IMR-90 (cell line): ENCODE results near the gene TSHZ3. TPM values are rescaled to one million over a fixed set of nuclear protein-coding genes. Genes with fewer than 3 reads are reported as not detected.

Experiments
- ATAC-seq: fragments of 200-7000 bp; cut with Tn5 transposase; 2 replicates; pipeline ENCODE4 v1.9.1; 2020; ENCODE audit warnings: low read depth, mild to moderate bottlenecking, moderate library complexity
- BruUV-seq: library from RNA; stranded (reverse); fragments of 400-500 nt; replicated peaks from 2 replicates; lab custom pipeline; 2021; lab: Mats Ljungman, UMichigan
- CTCF ChIA-PET: fragments of 300-600 bp; formaldehyde crosslinking; extraction: SDS; loops from one replicate; lab custom pipeline; 2021; ENCODE audit warnings: antibody characterized with exemption; lab: Yijun Ruan, JAX
- POLR2A ChIA-PET: fragments of 300-600 bp; sonication (Branson Sonifier 250); formaldehyde crosslinking; loops from one replicate; lab custom pipeline; 2022; ENCODE audit warnings: antibody characterized with exemption; ENCODE audit not compliant: unreplicated experiment; lab: Charles Lee
- DNase-seq: peaks from one replicate; pipeline ENCODE4 v3.0.0; 2013
- H2AFZ ChIP-seq: replicated peaks from 2 replicates; pipeline ENCODE3; 2013; ENCODE audit warnings: low read length, mild to moderate bottlenecking; ENCODE audit not compliant: poor library complexity
- H2AK5ac ChIP-seq: 2 replicates; pipeline ENCODE4 v1.6.1; 2013; ENCODE audit warnings: low read depth, low read length, inconsistent platforms
- H2AK9ac ChIP-seq: replicated peaks from 2 replicates; pipeline ENCODE3; 2013; ENCODE audit warnings: mild to moderate bottlenecking, low read depth, low read length, moderate library complexity; ENCODE audit not compliant: poor library complexity
- H2BK120ac ChIP-seq: 2 replicates; pipeline ENCODE4 v1.6.1; 2013; ENCODE audit warnings: low read depth, low read length, inconsistent platforms
- H2BK15ac ChIP-seq: 3 replicates; pipeline ENCODE4 v1.6.1; 2013; ENCODE audit warnings: low read depth, low read length, inconsistent platforms
- H2BK20ac ChIP-seq: 2 replicates; pipeline ENCODE4 v1.6.1; 2013; ENCODE audit warnings: low read depth, mild to moderate bottlenecking, inconsistent platforms, low read length, moderate library complexity
- H2BK5ac ChIP-seq: 2 replicates; pipeline ENCODE4 v1.6.1; 2013; ENCODE audit warnings: mild to moderate bottlenecking, low read depth, low read length, inconsistent platforms; ENCODE audit not compliant: poor library complexity, severe bottlenecking
- H3K14ac ChIP-seq: replicated peaks from 2 replicates; pipeline ENCODE4 v1.6.1; 2013; ENCODE audit warnings: low read depth, low read length, inconsistent platforms
- H3K18ac ChIP-seq: 2 replicates; pipeline ENCODE4 v1.6.1; 2013; ENCODE audit warnings: low read depth, low read length, control low read depth
- H3K23ac ChIP-seq: 2 replicates; pipeline ENCODE4 v1.6.1; 2013; ENCODE audit warnings: low read depth, low read length, inconsistent platforms
- H3K27ac ChIP-seq: 2 replicates; pipeline ENCODE4 v1.5.1; 2013; ENCODE audit warnings: mild to moderate bottlenecking, control low read depth, low read length; ENCODE audit not compliant: insufficient read depth
- H3K27me3 ChIP-seq: 2 replicates; pipeline ENCODE4 v1.6.1; 2013; ENCODE audit warnings: low read length; ENCODE audit not compliant: control insufficient read depth, insufficient read depth
- H3K36me3 ChIP-seq: 2 replicates; pipeline ENCODE4 v1.6.1; 2013; ENCODE audit warnings: low read length, mixed read lengths; ENCODE audit not compliant: control insufficient read depth, insufficient read depth
- H3K4ac ChIP-seq: 2 replicates; pipeline ENCODE4 v1.6.1; 2013; ENCODE audit warnings: low read depth, low read length, inconsistent platforms
- H3K4me1 ChIP-seq: 2 replicates; pipeline ENCODE4 v1.6.1; 2013; ENCODE audit warnings: low read length, mixed read lengths; ENCODE audit not compliant: control insufficient read depth, insufficient read depth
- H3K4me2 ChIP-seq: 2 replicates; pipeline ENCODE4 v1.6.1; 2013; ENCODE audit warnings: low read depth, mild to moderate bottlenecking, control low read depth, low read length, moderate library complexity
- H3K4me3 ChIP-seq: 2 replicates; pipeline ENCODE4 v1.5.1; 2013; ENCODE audit warnings: low read depth, mild to moderate bottlenecking, control low read depth, low read length, moderate library complexity; ENCODE audit not compliant: insufficient read depth
- H3K56ac ChIP-seq: 2 replicates; pipeline ENCODE4 v1.6.1; 2013; ENCODE audit warnings: low read length, inconsistent platforms; ENCODE audit not compliant: insufficient read depth; ENCODE audit errors: extremely low read depth
- H3K79me1 ChIP-seq, 2 experiments: 2 replicates each; pipeline ENCODE4 v1.6.1; 2013; ENCODE audit warnings: low read length in 2 of 2, inconsistent platforms in 1 of 2, low read depth in 1 of 2
- H3K9ac ChIP-seq: 2 replicates; pipeline ENCODE4 v1.6.1; 2013; ENCODE audit warnings: low read depth, low read length, control low read depth
- H3K9me1 ChIP-seq: 2 replicates; pipeline ENCODE4 v1.6.1; 2013; ENCODE audit warnings: low read length, inconsistent platforms; ENCODE audit not compliant: insufficient read depth
- H3K9me3 ChIP-seq: 2 replicates; pipeline ENCODE4 v1.6.1; 2013; ENCODE audit warnings: low read length; ENCODE audit not compliant: control insufficient read depth, insufficient read depth
- H4K20me1 ChIP-seq: 2 replicates; pipeline ENCODE4 v1.6.1; 2013; ENCODE audit warnings: low read length, inconsistent platforms; ENCODE audit not compliant: insufficient read depth
- H4K5ac ChIP-seq: 2 replicates; pipeline ENCODE4 v1.6.1; 2013; ENCODE audit warnings: mild to moderate bottlenecking, low read depth, low read length, control low read depth
- H4K8ac ChIP-seq, 2 experiments: 2 replicates each; pipeline ENCODE4 v1.6.1; 2013; ENCODE audit warnings: low read depth in 2 of 2, low read length in 2 of 2, control low read depth in 1 of 2, inconsistent platforms in 1 of 2
- H4K91ac ChIP-seq: 2 replicates; pipeline ENCODE4 v1.6.1; 2013; ENCODE audit warnings: low read depth, low read length, inconsistent platforms; ENCODE audit not compliant: insufficient read depth
- BHLHE40 ChIP-seq: fragments of 150-350 bp; IDR thresholded peaks from 2 replicates; pipeline ENCODE4 v1.6.1; 2016; ENCODE audit warnings: mild to moderate bottlenecking, low read depth, low read length
- CHD1 ChIP-seq: IDR thresholded peaks from 2 replicates; pipeline ENCODE4 v1.6.1; 2012; ENCODE audit warnings: low read depth, low read length, improper control_type of control experiment
- CTCF ChIP-seq: conservative IDR thresholded peaks from 2 replicates; pipeline ENCODE4 v1.5.1; 2012; ENCODE audit warnings: mild to moderate bottlenecking, low read depth, low read length, improper control_type of control experiment
- ELK1 ChIP-seq: fragments of 150-350 bp; IDR thresholded peaks from 2 replicates; pipeline ENCODE4 v1.6.1; 2016; ENCODE audit warnings: low read depth, mild to moderate bottlenecking, low read length, moderate library complexity, borderline replicate concordance
- MAZ ChIP-seq: IDR thresholded peaks from 2 replicates; pipeline ENCODE4 v1.6.1; 2012; ENCODE audit warnings: low read depth, mild to moderate bottlenecking, low read length, improper control_type of control experiment, moderate library complexity, borderline replicate concordance
- NFE2L2 ChIP-seq: fragments of 150-350 bp; IDR thresholded peaks from 2 replicates; pipeline ENCODE4 v1.6.1; 2016; ENCODE audit warnings: low read depth, mild to moderate bottlenecking, low read length
- WGBS, 2 experiments: methylation state at CpG; one replicate each; pipeline versions ENCODE4 v1.1.5 to v1.1.7; 2013; ENCODE audit warnings: missing lambda C conversion rate in 2 of 2; ENCODE audit not compliant: insufficient read length in 1 of 2; ENCODE audit errors: extremely low coverage in 2 of 2; 5-methylcytosine and 5-hydroxymethylcytosine counted together
- dilution Hi-C: fragments of 300-500 bp; cut with HindIII; formaldehyde crosslinking; loops from one replicate; pipeline ENCODE4 v1.14.3; 2018; ENCODE audit warnings: low sequenced_read_pairs; ENCODE audit not compliant: unreplicated experiment
- in situ Hi-C: fragments of 300-500 bp; cut with MboI; formaldehyde crosslinking; loops from 3 replicates; pipeline ENCODE4 v1.14.3; 2019; ENCODE audit warnings: low sequenced_read_pairs, inconsistent platforms, mixed read lengths
- intact Hi-C: fragments of 100-400 bp; cut with micrococcal nuclease; formaldehyde crosslinking; loops from 2 replicates; pipeline ENCODE4 v1.10.0; 2022
- polyA plus RNA-seq, 3 experiments: library from polyadenylated mRNA; depleted of rRNA; stranded (reverse); fragments of >200 nt; gene quantifications; 2 replicates each; pipeline ENCODE4 v1.2.3, GENCODE V29; 2012; ENCODE audit warnings: low replicate concordance in 1 of 3
- total RNA-seq: library from RNA; depleted of rRNA; stranded (reverse); fragments of >200 nt; gene quantifications from 2 replicates; pipeline ENCODE4 v1.2.3, GENCODE V29; 2012

Gene TSHZ3
- total and polyA plus RNA-seq, 2 of the 4 experiments (the other 2 are of a cell fraction) = 8.1 to 13.0 TPM

GRCh38 chr19:31261019-31261602 lies 88.1 kb downstream of the TSHZ3 start:
- no CpG with 5 or more reads among the region's 3 CpGs for WGBS, 2 experiments
- peak; percentile 30; the same call in 1 of the 2 replicates for ATAC-seq
- Histone ChIP-seq H3K9me3 (no peaks in the 10 kb centered on the region), H2AK9ac (no peak overlapping the region), H4K5ac (no peak overlapping the region; the same call in 1 of the 2 replicates), H3K27ac (peak overlapping the region; percentile 6; the same call in 1 of the 2 replicates), H3K9me1 (no peaks in the 10 kb centered on the region; the same call in 1 of the 2 replicates), H3K56ac (no peak overlapping the region), H4K91ac (peak overlapping the region; percentile 21; the same call in 1 of the 2 replicates), H4K20me1 (no peaks in the 10 kb centered on the region), H2AK5ac (no peak overlapping the region; the same call in 1 of the 2 replicates), H3K4me3 (peak overlapping the region; percentile 16; the same call in 1 of the 2 replicates), H2BK5ac (no peak overlapping the region), H4K8ac (peak overlapping the region in 1 of 2 experiments; percentile 32; a peak in 2 of 4 replicates), H2BK20ac (peak overlapping the region; percentile 44; the same call in 1 of the 2 replicates), H3K4ac (peak overlapping the region; percentile 29; the same call in 1 of the 2 replicates), H2BK15ac (no peak overlapping the region), H3K36me3 (no peaks in the 10 kb centered on the region), H3K9ac (no peak overlapping the region), H3K27me3 (no peaks in the 10 kb centered on the region), H2BK120ac (peak overlapping the region; percentile 54), H3K23ac (peak overlapping the region; percentile 11; the same call in 1 of the 2 replicates), H3K4me2 (peak overlapping the region; percentile 73), H3K14ac (peak overlapping the region; percentile 40; the same call in 1 of the 2 replicates), H3K79me1 (no peaks in the 10 kb centered on the region), H3K4me1 (peaks cover 11% of the 10 kb centered on the region), H3K18ac (peak overlapping the region; percentile 11; the same call in 1 of the 2 replicates), H2AFZ (peak overlapping the region; percentile 46)
- DNase-seq = no peak
- ChIA-PET CTCF (no interaction called here), POLR2A (no interaction called here)
- BruUV-seq = no TSS peak
- TF ChIP-seq BHLHE40 (no peak), CTCF (no peak), ELK1 (no peak), CHD1 (no peak), MAZ (no peak), NFE2L2 (no peak)
- in situ Hi-C loops (no loop called here), dilution Hi-C loops (no loop called here), intact Hi-C loops (loop anchor here (5.0 kb wide), 1 partner anchor 134 kb away; no protein-coding TSS in a partner anchor)
